Measurements from ENCODE around the gene ATP5F1C.
"Not testable (repeated sequence)": the region's sequence is repeated elsewhere in the genome, so short reads cannot be mapped to it uniquely, and the experiment has no call there.

The ATP5F1C gene

DNA sequence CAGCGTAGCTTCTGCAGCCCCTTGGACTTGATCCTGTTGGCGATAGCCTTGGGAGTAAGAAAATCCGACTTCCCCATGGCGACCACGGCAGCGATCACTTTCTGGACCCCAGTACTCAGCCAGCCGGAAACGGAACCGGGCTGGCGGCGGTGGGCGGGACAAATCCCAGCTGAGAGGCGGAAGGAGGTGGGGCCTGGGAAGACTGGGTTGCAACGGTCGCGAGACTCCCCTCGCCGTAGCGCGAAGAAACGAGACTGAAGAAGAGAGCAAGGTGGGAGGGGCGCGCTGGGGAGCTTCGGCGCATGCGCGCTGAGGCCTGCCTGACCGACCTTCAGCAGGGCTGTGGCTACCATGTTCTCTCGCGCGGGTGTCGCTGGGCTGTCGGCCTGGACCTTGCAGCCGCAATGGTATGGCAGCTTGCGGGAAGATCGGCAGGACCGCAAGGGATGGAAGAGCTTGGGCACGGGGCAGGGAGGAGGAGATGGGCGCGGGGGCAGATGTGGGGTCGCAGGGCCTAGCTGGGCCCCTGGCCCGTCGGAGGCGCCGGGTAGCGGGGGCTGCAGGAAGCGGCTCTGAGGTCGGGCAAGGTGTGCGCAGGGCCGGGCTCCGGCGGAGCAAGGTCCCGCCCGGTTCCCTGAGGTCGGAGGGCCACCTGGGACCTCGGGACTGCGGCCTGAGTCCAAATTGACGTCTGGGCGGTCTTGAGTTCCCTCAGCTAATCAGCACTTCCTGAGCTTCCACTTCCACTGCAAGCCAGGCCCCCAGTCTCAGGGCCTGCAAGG, at the start of gene ATP5F1C, which contains the start of gene KIN:
Gene ATP5F1C (plus strand): TSS at position 321 of the 782 bp plus-strand sequence. CDS start 31 bp downstream, at position 352.
Gene KIN (minus strand): TSS at position 137 of the 782 bp plus-strand sequence. CDS start 60 bp downstream, at position 77.
- peak within 1 kb of the TSS; percentile 80 for H3K27ac ChIP-seq
- TF ChIP-seq, protein P1, sequence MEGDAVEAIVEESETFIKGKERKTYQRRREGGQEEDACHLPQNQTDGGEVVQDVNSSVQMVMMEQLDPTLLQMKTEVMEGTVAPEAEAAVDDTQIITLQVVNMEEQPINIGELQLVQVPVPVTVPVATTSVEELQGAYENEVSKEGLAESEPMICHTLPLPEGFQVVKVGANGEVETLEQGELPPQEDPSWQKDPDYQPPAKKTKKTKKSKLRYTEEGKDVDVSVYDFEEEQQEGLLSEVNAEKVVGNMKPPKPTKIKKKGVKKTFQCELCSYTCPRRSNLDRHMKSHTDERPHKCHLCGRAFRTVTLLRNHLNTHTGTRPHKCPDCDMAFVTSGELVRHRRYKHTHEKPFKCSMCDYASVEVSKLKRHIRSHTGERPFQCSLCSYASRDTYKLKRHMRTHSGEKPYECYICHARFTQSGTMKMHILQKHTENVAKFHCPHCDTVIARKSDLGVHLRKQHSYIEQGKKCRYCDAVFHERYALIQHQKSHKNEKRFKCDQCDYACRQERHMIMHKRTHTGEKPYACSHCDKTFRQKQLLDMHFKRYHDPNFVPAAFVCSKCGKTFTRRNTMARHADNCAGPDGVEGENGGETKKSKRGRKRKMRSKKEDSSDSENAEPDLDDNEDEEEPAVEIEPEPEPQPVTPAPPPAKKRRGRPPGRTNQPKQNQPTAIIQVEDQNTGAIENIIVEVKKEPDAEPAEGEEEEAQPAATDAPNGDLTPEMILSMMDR (IDR thresholded peaks at IDR 0.05) = no peak
- TF ChIP-seq ZFX (IDR thresholded peaks at IDR 0.05; ENCODE audit: borderline replicate concordance) = no peak

DNA sequence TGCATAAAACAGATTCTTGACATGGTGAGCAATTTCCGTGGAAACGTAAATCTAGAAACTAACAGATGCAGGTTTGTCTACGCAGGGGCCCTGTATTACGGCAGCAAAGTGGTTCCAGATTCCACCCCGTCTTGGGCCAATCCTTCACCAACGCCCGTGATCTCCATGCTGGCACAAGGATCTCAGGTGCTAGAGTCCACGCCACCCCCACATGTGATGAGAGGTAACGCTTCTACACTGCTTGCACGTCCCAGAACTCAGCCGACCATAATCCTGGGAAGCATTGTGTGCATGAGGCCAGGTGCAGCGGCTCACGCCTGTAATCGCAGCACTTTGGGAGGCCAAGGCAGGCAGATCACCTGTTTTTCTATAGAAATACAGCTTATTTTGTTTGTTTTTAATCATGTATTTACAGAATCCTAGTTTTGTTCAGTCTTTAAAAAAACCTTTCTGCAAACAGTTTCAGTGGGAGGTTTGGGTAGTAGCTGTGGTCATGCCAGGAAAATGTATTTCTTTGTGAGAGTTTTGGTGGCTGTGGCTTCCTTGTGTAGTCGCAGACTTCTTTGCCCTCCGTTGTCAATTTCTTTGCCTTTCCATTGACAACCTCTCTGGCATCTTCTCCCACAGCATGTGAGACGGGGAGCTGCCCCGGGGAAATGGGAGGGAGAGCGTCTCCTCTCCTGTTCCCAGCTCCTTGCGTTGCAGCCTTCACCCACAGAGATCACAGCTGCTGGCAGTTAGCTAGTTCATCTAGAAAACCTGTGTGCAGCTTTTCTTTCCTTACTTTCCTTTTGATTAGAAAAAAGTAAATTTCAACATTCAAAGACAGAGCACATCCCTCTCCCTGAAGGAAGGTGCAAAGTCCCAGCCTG, 49.2 kb upstream of the ATP5F1C start:
- no peak for TF ChIP-seq ZFX (IDR thresholded peaks at IDR 0.05; ENCODE audit: borderline replicate concordance)
- TF ChIP-seq, protein P1 (IDR thresholded peaks at IDR 0.05) = no peak
- H3K27ac ChIP-seq = no peak overlapping the region

DNA sequence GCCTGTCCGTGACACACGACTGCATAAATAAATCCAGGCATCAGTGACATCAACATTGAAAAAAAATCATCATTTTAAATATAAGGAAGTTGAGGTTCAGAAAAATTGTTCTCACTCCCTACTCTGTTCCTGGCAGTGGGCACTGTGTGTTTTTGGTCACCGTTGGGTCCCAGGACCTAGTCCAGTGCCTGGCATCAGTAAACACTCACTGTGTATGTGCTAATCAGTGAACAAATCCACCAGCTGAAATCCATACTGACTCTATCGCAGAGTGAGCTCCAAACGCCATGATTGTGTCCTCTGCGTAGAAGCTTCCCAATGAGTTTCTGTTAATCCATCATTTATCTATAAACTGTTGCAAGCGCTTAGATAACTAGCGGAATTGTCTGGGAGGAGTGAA, 43.7 kb upstream of the ATP5F1C start:
- H3K27ac ChIP-seq = no peak overlapping the region
- TF ChIP-seq ZFX (IDR thresholded peaks at IDR 0.05; ENCODE audit: borderline replicate concordance) = no peak
- TF ChIP-seq, protein P1 (IDR thresholded peaks at IDR 0.05) = no peak

DNA sequence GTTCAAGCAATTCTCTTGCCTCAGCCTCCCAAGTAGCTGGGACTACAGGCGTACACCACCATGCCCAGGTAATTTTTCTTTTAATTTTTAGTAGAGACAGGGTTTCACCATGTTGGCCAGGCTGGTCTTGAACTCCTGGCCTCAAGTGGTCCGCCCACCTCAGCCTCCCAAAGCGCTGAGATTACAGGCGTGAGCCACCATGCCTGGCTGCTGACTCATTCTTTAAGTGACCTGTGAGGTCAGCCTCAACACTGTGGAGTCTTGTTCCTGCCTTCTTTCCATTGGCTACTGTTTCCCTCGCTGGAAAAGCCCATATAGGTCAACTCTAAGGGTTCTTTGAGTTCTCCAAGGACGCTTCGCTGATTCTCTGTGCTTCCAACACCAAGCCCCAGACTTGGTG, 39.3 kb upstream of the ATP5F1C start:
- not testable (repeated sequence) for H3K27ac ChIP-seq

DNA sequence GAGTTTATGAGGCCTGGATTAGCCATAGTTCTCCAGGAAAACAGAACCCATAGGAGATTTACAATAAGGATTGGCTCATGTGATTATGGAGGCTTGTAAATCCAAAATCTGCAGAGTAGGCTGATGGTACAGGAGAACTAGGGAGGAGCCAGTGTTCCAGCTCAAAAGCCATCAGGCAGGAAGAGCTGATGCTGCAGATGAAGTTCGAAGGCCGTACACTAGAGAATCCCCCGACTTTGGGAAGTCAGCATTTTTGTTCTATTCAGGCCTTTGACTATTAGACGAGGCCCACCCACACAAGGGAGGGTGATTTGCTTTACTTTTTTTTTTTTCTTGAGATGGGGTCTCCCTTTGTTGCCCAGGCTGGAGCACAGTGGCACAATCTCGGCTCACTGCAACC, 37.8 kb upstream of the ATP5F1C start:
- no peak for TF ChIP-seq ZFX (IDR thresholded peaks at IDR 0.05; ENCODE audit: borderline replicate concordance)
- TF ChIP-seq, protein P1 (IDR thresholded peaks at IDR 0.05) = no peak
- no peak overlapping the region for H3K27ac ChIP-seq

DNA sequence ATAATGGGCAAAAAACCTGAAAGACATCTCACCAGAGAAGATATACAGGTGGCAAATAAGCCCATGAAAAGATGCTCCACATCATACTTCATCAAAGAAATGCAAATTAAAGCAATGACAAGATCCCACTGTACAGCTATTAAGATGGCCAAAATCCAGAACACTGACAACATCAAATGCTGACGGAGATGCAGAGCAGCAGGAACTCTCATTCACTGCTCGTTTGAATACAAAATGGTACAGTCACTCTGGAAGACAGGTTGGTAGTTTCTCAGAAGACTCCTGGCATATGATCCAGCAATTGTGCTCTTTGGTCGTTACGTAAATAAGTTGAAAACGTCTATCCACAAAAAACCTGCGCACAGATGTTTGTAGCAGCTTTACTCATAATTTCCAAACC, 35.7 kb upstream of the ATP5F1C start:
- TF ChIP-seq, protein P1 (IDR thresholded peaks at IDR 0.05) = no peak
- no peak for TF ChIP-seq ZFX (IDR thresholded peaks at IDR 0.05; ENCODE audit: borderline replicate concordance)
- no peak overlapping the region for H3K27ac ChIP-seq

DNA sequence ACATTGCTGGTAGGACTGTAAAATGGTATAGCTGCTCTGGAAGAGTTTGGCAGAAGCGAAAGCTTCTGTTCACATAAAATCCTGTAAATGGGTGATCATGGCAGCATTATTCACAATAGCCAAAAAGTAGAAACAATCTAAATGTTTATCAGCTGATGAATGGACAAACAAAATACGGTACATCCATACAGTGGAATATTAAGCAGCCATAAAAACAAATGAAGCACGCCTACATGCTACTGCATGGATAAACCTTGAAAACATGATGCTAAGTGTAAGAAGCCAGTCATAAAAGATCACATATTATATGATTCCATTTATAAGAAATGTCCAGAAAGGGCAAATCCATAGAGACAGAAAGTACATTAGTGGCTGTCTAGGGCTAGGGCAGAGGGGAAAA, 32.9 kb upstream of the ATP5F1C start:
- no peak overlapping the region for H3K27ac ChIP-seq
- TF ChIP-seq, protein P1 (IDR thresholded peaks at IDR 0.05) = no peak
- no peak for TF ChIP-seq ZFX (IDR thresholded peaks at IDR 0.05; ENCODE audit: borderline replicate concordance)
